Mesenchymal stem cell (in vitro differentiated cells and primary cell): ENCODE results near the gene FBXL13.

ENCODE experiments used
- DNase-seq: peaks from one replicate; pipeline ENCODE4 v3.0.0-alpha.2; 2013
- H2AFZ ChIP-seq: one replicate; pipeline ENCODE4 v1.6.1; 2013; ENCODE audit warnings: low read depth, mild to moderate bottlenecking, control low read depth, inconsistent platforms, low read length, moderate library complexity
- H2AK5ac ChIP-seq: 2 replicates; pipeline ENCODE4 v1.6.1; 2013; ENCODE audit warnings: low read length, moderate library complexity, mild to moderate bottlenecking, inconsistent platforms; ENCODE audit not compliant: severe bottlenecking
- H2BK120ac ChIP-seq: one replicate; pipeline ENCODE4 v1.6.1; 2013; ENCODE audit warnings: low read depth, mild to moderate bottlenecking, inconsistent platforms, low read length, moderate library complexity
- H2BK12ac ChIP-seq, 2 experiments: one replicate each; pipeline ENCODE4 v1.6.1; 2013; ENCODE audit warnings: inconsistent platforms in 2 of 2, low read length in 2 of 2, mild to moderate bottlenecking in 2 of 2, moderate library complexity in 2 of 2, control low read depth in 1 of 2
- H2BK15ac ChIP-seq: one replicate; pipeline ENCODE4 v1.6.1; 2013; ENCODE audit warnings: mild to moderate bottlenecking, low read depth, inconsistent platforms; ENCODE audit not compliant: poor library complexity, severe bottlenecking
- H2BK5ac ChIP-seq: 2 replicates; pipeline ENCODE4 v1.6.1; 2013; ENCODE audit warnings: low read depth, mild to moderate bottlenecking, low read length, control low read depth, inconsistent platforms; ENCODE audit not compliant: poor library complexity, severe bottlenecking
- H3K14ac ChIP-seq, 2 experiments: one replicate each; pipeline ENCODE4 v1.6.1; 2013; ENCODE audit warnings: inconsistent platforms in 2 of 2, low read length in 2 of 2, control low read depth in 1 of 2, mild to moderate bottlenecking in 1 of 2, moderate library complexity in 1 of 2
- H3K18ac ChIP-seq, 2 experiments: one replicate each; pipeline ENCODE4 v1.6.1; 2013; ENCODE audit warnings: inconsistent platforms in 2 of 2, low read length in 2 of 2, control low read depth in 1 of 2, low read depth in 1 of 2, mild to moderate bottlenecking in 1 of 2
- H3K23ac ChIP-seq, 2 experiments: one replicate each; pipeline ENCODE4 v1.6.1; 2013; ENCODE audit warnings: inconsistent platforms in 2 of 2, low read length in 2 of 2, mild to moderate bottlenecking in 2 of 2, moderate library complexity in 2 of 2, control low read depth in 1 of 2
- H3K27ac ChIP-seq: 2 replicates; pipeline ENCODE4 v1.5.1; 2013; ENCODE audit warnings: mild to moderate bottlenecking, moderate library complexity, low read length, control low read depth, inconsistent platforms; ENCODE audit not compliant: poor library complexity, severe bottlenecking
- H3K27me3 ChIP-seq, 2 experiments: 2 replicates each; pipeline versions ENCODE4 v1.6.1 to v1.7.0; 2013; ENCODE audit warnings: low read length in 2 of 2, mild to moderate bottlenecking in 2 of 2, moderate library complexity in 2 of 2, control low read depth in 1 of 2, inconsistent platforms in 1 of 2; ENCODE audit not compliant: control insufficient read depth in 1 of 2, insufficient read depth in 1 of 2
- H3K36me3 ChIP-seq, 2 experiments: 2 replicates each; pipeline versions ENCODE4 v1.6.1 to v1.7.0; 2013; ENCODE audit warnings: low read length in 2 of 2, control low read depth in 1 of 2, inconsistent platforms in 1 of 2, low read depth in 1 of 2, mild to moderate bottlenecking in 1 of 2; ENCODE audit not compliant: insufficient read depth in 2 of 2, control insufficient read depth in 1 of 2
- H3K4ac ChIP-seq, 2 experiments: one replicate each; pipeline ENCODE4 v1.6.1; 2013; ENCODE audit warnings: inconsistent platforms in 2 of 2, low read length in 2 of 2, mild to moderate bottlenecking in 2 of 2, moderate library complexity in 2 of 2, control low read depth in 1 of 2, low read depth in 1 of 2
- H3K4me1 ChIP-seq: 2 replicates; pipeline ENCODE4 v1.6.1; 2013; ENCODE audit warnings: low read depth, low read length, control low read depth; ENCODE audit not compliant: control insufficient read depth, insufficient read depth
- H3K4me2 ChIP-seq: 2 replicates; pipeline ENCODE4 v1.6.1; 2013; ENCODE audit warnings: low read length, mild to moderate bottlenecking, inconsistent platforms; ENCODE audit not compliant: poor library complexity, severe bottlenecking
- H3K4me3 ChIP-seq, 2 experiments: 2 replicates each; pipeline versions ENCODE4 v1.5.1 to v1.7.0; 2013; ENCODE audit warnings: low read length in 2 of 2, mild to moderate bottlenecking in 2 of 2, control low read depth in 1 of 2, low read depth in 1 of 2; ENCODE audit not compliant: insufficient read depth in 1 of 2
- H3K79me1 ChIP-seq: replicated peaks from 2 replicates; pipeline ENCODE4 v1.6.1; 2013; ENCODE audit warnings: mild to moderate bottlenecking, control low read depth, low read length, inconsistent platforms; ENCODE audit not compliant: poor library complexity, severe bottlenecking
- H3K9ac ChIP-seq: 2 replicates; pipeline ENCODE4 v1.7.0; 2013; ENCODE audit warnings: mild to moderate bottlenecking, low read length, moderate library complexity
- H3K9me3 ChIP-seq: 2 replicates; pipeline ENCODE4 v1.7.0; 2013; ENCODE audit warnings: mild to moderate bottlenecking, low read length; ENCODE audit not compliant: control insufficient read depth
- H4K8ac ChIP-seq: one replicate; pipeline ENCODE4 v1.6.1; 2013; ENCODE audit warnings: inconsistent platforms, mild to moderate bottlenecking, low read length, moderate library complexity
- H4K91ac ChIP-seq: one replicate; pipeline ENCODE4 v1.6.1; 2013; ENCODE audit warnings: mild to moderate bottlenecking, low read length, inconsistent platforms
- WGBS: methylation state at CpG from one replicate; pipeline ENCODE4 v1.1.7; 2013; ENCODE audit warnings: mixed read lengths; 5-methylcytosine and 5-hydroxymethylcytosine counted together

Gene FBXL13

GRCh38 chr7:102991540-102992214 lies 82.9 kb downstream of the FBXL13 start:
- 0% methylated on average over 1 of the region's 2 CpGs for WGBS
- H3K36me3 ChIP-seq = no peaks in the 10 kb centered on the region
- peak overlapping the region; percentile 88 for H4K8ac ChIP-seq
- no peak overlapping the region for H3K23ac ChIP-seq
- H3K14ac ChIP-seq = no peak overlapping the region
- no peaks in the 10 kb centered on the region for H3K9me3 ChIP-seq
- peak overlapping the region; percentile 54 for H2BK120ac ChIP-seq
- H2AFZ ChIP-seq = no peak overlapping the region
- peak overlapping the region; percentile 94 for H2BK15ac ChIP-seq
- peak overlapping the region; percentile 81 for H2BK5ac ChIP-seq
- no peaks in the 10 kb centered on the region for H3K27me3 ChIP-seq
- no peaks in the 10 kb centered on the region for H3K79me1 ChIP-seq
- H3K4me2 ChIP-seq = no peak overlapping the region
- H2BK12ac ChIP-seq = peak overlapping the region; percentile 59 to 79
- H3K18ac ChIP-seq = peak overlapping the region; percentile 64 to 90
- H2AK5ac ChIP-seq = peak overlapping the region; percentile 98
- H3K4me1 ChIP-seq = peaks cover 8% of the 10 kb centered on the region
- peak overlapping the region; percentile 95 for H3K27ac ChIP-seq
- peak; percentile 97 for DNase-seq
- no peak overlapping the region for H3K9ac ChIP-seq
- peak overlapping the region; percentile 86 for H4K91ac ChIP-seq
- peak overlapping the region in 1 of 2 experiments; percentile 66 for H3K4ac ChIP-seq
- H3K4me3 ChIP-seq = peak overlapping the region in 1 of 2 experiments; percentile 17

- H3K18ac ChIP-seq = no peak overlapping the region
Observed at GRCh38 chr7:102991077-102991539, 83.5 kb downstream of the FBXL13 start.

GRCh38 chr7:102990642-102991041 lies 84.0 kb downstream of the FBXL13 start:
- Histone ChIP-seq H3K18ac (peak overlapping the region; percentile 14 to 87), H3K27me3 (no peaks in the 10 kb centered on the region), H3K4me1 (peaks cover 8% of the 10 kb centered on the region), H3K14ac (peak overlapping the region in 1 of 2 experiments; percentile 2), H3K4ac (peak overlapping the region in 1 of 2 experiments; percentile 77), H2BK120ac (peak overlapping the region; percentile 29), H4K91ac (peak overlapping the region; percentile 48), H2AK5ac (peak overlapping the region; percentile 82), H2AFZ (no peak overlapping the region), H3K79me1 (no peaks in the 10 kb centered on the region), H2BK15ac (peak overlapping the region; percentile 55), H3K9ac (no peak overlapping the region), H3K36me3 (no peaks in the 10 kb centered on the region), H3K4me3 (no peak overlapping the region), H2BK12ac (peak overlapping the region; percentile 60 to 73), H3K4me2 (no peak overlapping the region), H2BK5ac (no peak overlapping the region), H3K27ac (peak overlapping the region; percentile 95), H4K8ac (no peak overlapping the region), H3K9me3 (no peaks in the 10 kb centered on the region), H3K23ac (no peak overlapping the region)
- no peak for DNase-seq
- WGBS = 90% methylated on average over 2 of the region's 2 CpGs

More at GRCh38 chr7:102991077-102991539, 83.5 kb downstream of the FBXL13 start:
- H3K9me3 ChIP-seq = no peaks in the 10 kb centered on the region
- no peaks in the 10 kb centered on the region for H3K79me1 ChIP-seq
- no peak overlapping the region for H3K14ac ChIP-seq
- H2AFZ ChIP-seq = no peak overlapping the region
- no peak overlapping the region for H2BK15ac ChIP-seq
- peak overlapping the region; percentile 84 for H2AK5ac ChIP-seq
- H3K27me3 ChIP-seq = no peaks in the 10 kb centered on the region
- H3K23ac ChIP-seq = no peak overlapping the region
- peak overlapping the region in 1 of 2 experiments; percentile 86 for H3K4ac ChIP-seq
- peak overlapping the region; percentile 32 to 60 for H2BK12ac ChIP-seq
- no peak overlapping the region for H2BK120ac ChIP-seq
- H4K8ac ChIP-seq = no peak overlapping the region
- no peak overlapping the region for H3K9ac ChIP-seq
- H4K91ac ChIP-seq = no peak overlapping the region
- no peak overlapping the region for H3K4me2 ChIP-seq
- peaks cover 8% of the 10 kb centered on the region for H3K4me1 ChIP-seq
- H3K27ac ChIP-seq = peak overlapping the region; percentile 95
- peak overlapping the region; percentile 84 for H2BK5ac ChIP-seq
- no peak overlapping the region for H3K4me3 ChIP-seq
- H3K36me3 ChIP-seq = no peaks in the 10 kb centered on the region
- DNase-seq = no peak

GRCh38 chr7:102988631-102989560 lies 85.7 kb downstream of the FBXL13 start:
- Histone ChIP-seq H2AK5ac (peak overlapping the region; percentile 38), H4K91ac (peak overlapping the region; percentile 92), H3K4me1 (peaks cover 10% of the 10 kb centered on the region), H4K8ac (no peak overlapping the region), H3K27me3 (no peaks in the 10 kb centered on the region), H3K27ac (no peak overlapping the region), H3K4ac (no peak overlapping the region), H3K14ac (no peak overlapping the region), H3K4me3 (no peak overlapping the region), H3K18ac (peak overlapping the region in 1 of 2 experiments; percentile 61), H3K79me1 (no peaks in the 10 kb centered on the region), H3K9ac (no peak overlapping the region), H2AFZ (no peak overlapping the region), H2BK12ac (peak overlapping the region in 1 of 2 experiments; percentile 68), H2BK15ac (no peak overlapping the region), H2BK5ac (no peak overlapping the region), H3K9me3 (no peaks in the 10 kb centered on the region), H3K23ac (no peak overlapping the region), H3K36me3 (no peaks in the 10 kb centered on the region), H3K4me2 (no peak overlapping the region), H2BK120ac (no peak overlapping the region)
- 88% methylated on average over 5 of the region's 6 CpGs for WGBS
- DNase-seq = no peak
